Endometrial microvascular endothelial cells (primary cell): ENCODE data around the gene UBE2L6. TPM values are rescaled to one million over a fixed set of nuclear protein-coding genes. Genes with fewer than 3 reads are reported as not detected.

ENCODE experiments used
- in situ Hi-C: cut with HindIII; loops from 2 replicates; pipeline ENCODE4 v1.10.0; 2017; ENCODE audit warnings: low sequenced_read_pairs, low pct_unique_long_range_greater_than_20kb; ENCODE audit errors: inconsistent ontology term
- total RNA-seq: library from RNA; depleted of rRNA; stranded (reverse); fragments of >200 nt; gene quantifications from one replicate; pipeline ENCODE4 v1.2.3, GENCODE V29; 2015; ENCODE audit errors: inconsistent ontology term

The UBE2L6 gene
- total RNA-seq = 58.0 TPM

- in situ Hi-C loops = no loop called here
Observed at GRCh38 chr11:57567515-57568329, at the start of gene UBE2L6. TSS of gene UBE2L6 (minus strand) at chr11:57567672. CDS start at chr11:57567611, 61 bp downstream.

- in situ Hi-C loops = no loop called here
Observed at GRCh38 chr11:57616595-57616994, 49.1 kb upstream of the UBE2L6 start.

DNA sequence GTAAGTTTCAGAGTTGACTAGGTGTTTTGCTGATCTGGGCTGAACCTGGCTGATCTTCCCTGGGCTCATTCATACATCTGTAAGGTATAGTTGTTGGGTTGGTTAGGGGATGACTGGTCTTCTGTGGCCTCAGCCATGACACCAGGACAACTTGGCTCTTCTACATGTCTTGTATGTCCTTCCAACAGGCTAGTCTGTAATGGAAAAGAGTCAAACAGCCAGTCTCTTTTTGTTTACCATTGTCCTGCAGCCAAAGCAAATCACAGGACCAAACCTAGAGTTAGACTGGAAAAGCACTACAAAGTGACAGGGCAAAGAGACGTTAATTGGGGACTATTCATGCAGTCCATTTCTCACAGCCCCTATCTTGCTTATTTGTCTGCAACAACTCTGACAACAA, 47.8 kb upstream of the UBE2L6 start:
- in situ Hi-C loops = no loop called here

GRCh38 chr11:57614234-57614772, 46.8 kb upstream of the UBE2L6 start:
- in situ Hi-C loops = no loop called here

- in situ Hi-C loops = no loop called here
Observed at GRCh38 chr11:57610170-57610569, 42.7 kb upstream of the UBE2L6 start.

GRCh38 chr11:57605028-57605420, 37.6 kb upstream of the UBE2L6 start:
- in situ Hi-C loops = no loop called here

- in situ Hi-C loops = no loop called here
Observed at GRCh38 chr11:57604296-57605027, 37.0 kb upstream of the UBE2L6 start.

GRCh38 chr11:57601297-57601696, 33.8 kb upstream of the UBE2L6 start:
- in situ Hi-C loops = no loop called here

DNA sequence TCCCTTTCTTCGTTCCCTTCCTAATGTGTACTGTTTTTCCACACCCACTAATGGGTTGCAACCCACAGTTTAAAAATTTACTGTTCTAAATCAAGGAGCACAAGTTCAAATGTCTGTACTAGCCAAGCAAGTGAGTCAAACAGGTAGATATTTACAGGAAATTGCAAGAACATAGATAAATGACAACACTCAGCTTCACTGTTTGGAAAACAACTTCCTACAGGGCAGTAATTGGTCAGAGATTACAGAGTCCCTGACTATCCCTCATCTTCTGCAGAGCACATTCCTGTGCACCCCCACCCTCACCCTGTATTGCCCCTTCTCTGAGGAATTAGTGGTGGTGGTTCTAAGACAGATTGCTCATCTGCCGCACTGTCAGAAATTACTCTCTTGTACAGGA, 31.9 kb upstream of the UBE2L6 start:
- in situ Hi-C loops = no loop called here

GRCh38 chr11:57598831-57599155, 31.3 kb upstream of the UBE2L6 start:
- in situ Hi-C loops = no loop called here

GRCh38 chr11:57597916-57598830, 30.7 kb upstream of the UBE2L6 start:
- in situ Hi-C loops = no loop called here

GRCh38 chr11:57597461-57597915, 30.0 kb upstream of the UBE2L6 start, which contains the start of gene SERPING1:
TSS of gene SERPING1 (plus strand) at chr11:57597685. CDS start at chr11:57598271, 586 bp downstream.
- in situ Hi-C loops = no loop called here

DNA sequence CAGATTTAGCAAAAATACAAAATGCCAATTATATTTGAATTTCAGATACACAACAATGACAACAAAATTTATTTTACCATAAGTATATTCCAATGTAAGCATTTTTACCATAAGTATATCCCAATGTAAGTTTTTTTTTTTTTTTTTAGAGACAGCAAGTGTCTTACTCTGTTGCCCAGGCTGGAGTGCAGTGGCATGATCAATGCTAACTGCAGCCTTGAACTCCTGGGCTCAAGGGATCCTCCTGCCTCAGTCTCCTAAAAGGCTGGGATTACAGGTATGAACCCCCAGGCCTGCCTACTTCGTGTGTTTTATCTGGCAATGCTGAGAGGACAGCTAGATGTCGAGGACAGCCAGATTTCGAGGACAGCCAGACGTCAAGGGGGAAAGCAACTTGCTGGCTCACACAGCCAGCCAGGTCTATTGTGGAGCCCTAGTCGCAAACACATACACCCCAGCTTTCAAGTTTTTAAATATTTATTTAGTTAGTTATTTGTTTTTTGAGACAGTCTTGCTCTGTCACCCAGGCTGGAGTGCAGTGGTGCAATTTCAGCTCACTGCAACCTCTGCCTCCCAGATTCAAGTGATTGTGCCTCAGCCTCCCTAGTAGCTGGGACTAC, 28.9 kb upstream of the UBE2L6 start:
- in situ Hi-C loops = no loop called here

DNA sequence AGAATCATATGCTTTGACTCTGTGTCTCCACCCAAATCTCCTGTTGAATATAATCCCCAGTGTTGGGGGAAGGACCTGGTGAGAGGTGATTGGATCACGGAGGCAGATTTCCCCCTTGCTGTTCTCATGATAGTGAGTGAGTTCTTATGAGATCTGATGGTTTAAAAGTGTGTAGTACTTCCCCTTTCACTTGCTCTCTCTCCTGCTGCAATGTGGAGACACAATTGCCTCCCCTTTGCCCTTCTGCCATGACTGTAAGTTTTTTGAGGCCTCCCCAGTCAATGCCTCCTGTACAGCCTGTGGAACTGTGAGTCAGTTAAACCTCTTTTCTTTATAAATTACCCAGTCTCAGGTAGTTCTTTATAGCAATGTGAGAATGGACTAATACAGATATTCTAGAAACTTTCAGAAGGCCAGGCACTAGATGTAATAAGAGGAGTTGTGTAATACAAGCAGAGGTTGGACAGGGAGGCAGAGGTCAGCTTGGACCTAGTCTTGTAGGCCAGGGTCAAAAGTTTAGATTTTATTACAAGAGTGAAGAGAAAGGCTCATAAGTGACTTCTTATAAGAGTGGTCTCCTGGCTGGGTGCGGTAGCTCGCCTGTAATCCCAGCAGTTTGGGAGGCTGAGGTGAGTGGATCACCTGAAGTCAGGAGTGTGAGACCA, 20.7 kb upstream of the UBE2L6 start:
- in situ Hi-C loops = no loop called here

- in situ Hi-C loops = no loop called here
Observed at GRCh38 chr11:57586711-57587245, 19.3 kb upstream of the UBE2L6 start.

GRCh38 chr11:57585301-57585700, 17.8 kb upstream of the UBE2L6 start:
- in situ Hi-C loops = no loop called here

DNA sequence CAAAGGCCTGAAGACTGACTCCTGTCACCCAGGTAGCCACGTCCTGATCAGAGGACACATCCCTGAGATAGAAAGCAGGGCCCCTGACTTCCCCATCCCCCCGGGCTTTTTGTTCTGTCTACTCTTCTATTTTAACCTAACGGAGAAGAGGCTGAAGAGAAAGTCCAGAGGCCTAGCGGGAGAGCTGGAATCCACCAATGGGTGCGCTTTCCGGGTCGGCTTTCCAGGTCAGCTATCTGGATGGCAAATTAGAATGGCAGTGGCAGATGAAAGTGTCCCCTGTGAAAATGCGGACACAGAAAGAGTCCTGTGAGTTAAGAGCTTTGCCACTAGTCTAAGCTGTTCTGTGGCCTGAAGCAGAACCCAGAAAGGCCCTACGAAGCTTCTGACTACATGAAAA, 16.9 kb upstream of the UBE2L6 start:
- in situ Hi-C loops = no loop called here

- in situ Hi-C loops = no loop called here
Observed at GRCh38 chr11:57574061-57574460, 6.6 kb upstream of the UBE2L6 start.
